Sigmoid colon (tissue), 7 donors: ENCODE results near the gene ADISSP. TPM values are rescaled to one million over a fixed set of nuclear protein-coding genes. Genes with fewer than 3 reads are reported as not detected.

Experiments used
- DNase-seq: peaks from one replicate; pipeline ENCODE4 v3.0.0-alpha.2; 2019
- H3K27ac ChIP-seq, 4 donors: fragments of 200-600 bp; sonication (generic); one replicate each; pipeline ENCODE4 v1.5.1; 2016 to 2019; ENCODE audit warnings: mild to moderate bottlenecking in 1 of 4
- H3K27me3 ChIP-seq, 3 donors: fragments of 200-600 bp; sonication (generic); one replicate each; pipeline ENCODE4 v1.5.1; 2019; ENCODE audit warnings: mild to moderate bottlenecking in 1 of 3
- H3K36me3 ChIP-seq, 4 donors: fragments of 200-600 bp; sonication (generic); one replicate each; pipeline ENCODE4 v1.5.1; 2016 to 2019
- H3K4me1 ChIP-seq, 4 donors: fragments of 200-600 bp; sonication (generic); one replicate each; pipeline ENCODE4 v1.5.1; 2017 to 2019
- H3K4me3 ChIP-seq, 4 donors: fragments of 200-600 bp; sonication (generic); one replicate each; pipeline ENCODE4 v1.5.1; 2017 to 2019; ENCODE audit warnings: mild to moderate bottlenecking in 2 of 4, moderate library complexity in 1 of 4
- H3K9me3 ChIP-seq, 4 donors: fragments of 200-600 bp in 3 of 4; sonication (generic) in 3 of 4; one replicate each; pipeline versions ENCODE4 v1.5.1 to v1.6.1; 2013 to 2019
- EP300 ChIP-seq, 4 donors: sonication (generic); formaldehyde crosslinking; IDR thresholded peaks; one replicate each; pipeline ENCODE4 v1.6.1; 2017; ENCODE audit warnings: antibody characterized with exemption in 4 of 4
- POLR2A ChIP-seq, 2 donors: fragments of 450-650 bp; IDR thresholded peaks; one replicate each; pipeline ENCODE4 v1.6.1; 2016; ENCODE audit warnings: antibody characterized with exemption in 2 of 2, mild to moderate bottlenecking in 2 of 2, moderate library complexity in 2 of 2
- POLR2AphosphoS5 ChIP-seq, 4 donors: sonication (generic); formaldehyde crosslinking; IDR thresholded peaks; one replicate each; pipeline ENCODE4 v1.6.1; 2017; ENCODE audit warnings: antibody characterized with exemption in 4 of 4
- WGBS, 2 donors: extraction: QIAGEN DNeasy Blood & Tissue Kit; methylation state at CpG; one replicate each; pipeline ENCODE4 v1.1.7; 2013; 5-methylcytosine and 5-hydroxymethylcytosine counted together
- intact Hi-C: fragments of 100-400 bp; cut with DNase I; formaldehyde crosslinking; loops from one replicate; pipeline ENCODE4 v1.15.1; 2023
- polyA plus RNA-seq, 3 donors: library from polyadenylated mRNA; stranded (reverse); fragments of 200-250 nt; gene quantifications; one replicate each; pipeline ENCODE4 v1.2.3, GENCODE V29; 2013
- total RNA-seq, 4 donors: library from RNA; depleted of rRNA; stranded (reverse); fragments of >200 nt; gene quantifications; one replicate each; pipeline ENCODE4 v1.1.0, GENCODE V29; 2016
- TF ChIP-seq, protein P1 (sequence below), 4 experiments: fragments of 450-650 bp in 3 of 4; fragments of 200-600 bp in 1 of 4; IDR thresholded peaks; one replicate each; pipeline ENCODE4 v1.5.1; 2016 to 2019; ENCODE audit warnings: antibody characterized with exemption in 4 of 4, mild to moderate bottlenecking in 3 of 4, moderate library complexity in 2 of 4
- donor health status: healthy with polysubstance abuse.
- donor health status: Bipolar disorder and iron deficiency.
- donor health status: healthy.

Gene ADISSP
- total and polyA plus RNA-seq, 7 donors = 15.7 to 116 (median 53.2) TPM

DNA sequence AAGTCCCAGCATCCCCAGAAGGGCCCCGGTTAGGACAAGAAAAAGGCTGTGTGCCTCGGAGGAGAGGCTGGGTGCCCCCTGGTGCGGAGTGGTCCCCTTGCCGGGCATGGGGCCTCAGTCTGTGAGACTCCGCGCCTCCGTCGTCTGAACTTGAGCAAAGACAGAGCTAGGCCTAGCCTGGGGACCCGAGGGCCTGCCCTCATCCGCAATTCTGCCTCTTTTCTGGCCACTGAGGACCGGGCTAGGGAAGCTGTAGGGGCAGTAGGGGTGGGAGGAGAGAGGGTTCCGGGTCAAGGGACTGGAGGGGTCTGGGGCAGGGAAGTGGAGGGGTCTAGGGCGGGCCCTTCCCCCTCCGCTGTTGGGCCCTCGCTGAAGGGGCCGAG, 35.6 kb downstream of the ADISSP start:
- peak; percentile 66 for DNase-seq
- TF ChIP-seq POLR2AphosphoS5 (IDR thresholded peaks at IDR 0.05) (no peak), EP300 (IDR thresholded peaks at IDR 0.05) (no peak), POLR2A (IDR thresholded peaks at IDR 0.05) (no peak)
- TF ChIP-seq, protein P1, sequence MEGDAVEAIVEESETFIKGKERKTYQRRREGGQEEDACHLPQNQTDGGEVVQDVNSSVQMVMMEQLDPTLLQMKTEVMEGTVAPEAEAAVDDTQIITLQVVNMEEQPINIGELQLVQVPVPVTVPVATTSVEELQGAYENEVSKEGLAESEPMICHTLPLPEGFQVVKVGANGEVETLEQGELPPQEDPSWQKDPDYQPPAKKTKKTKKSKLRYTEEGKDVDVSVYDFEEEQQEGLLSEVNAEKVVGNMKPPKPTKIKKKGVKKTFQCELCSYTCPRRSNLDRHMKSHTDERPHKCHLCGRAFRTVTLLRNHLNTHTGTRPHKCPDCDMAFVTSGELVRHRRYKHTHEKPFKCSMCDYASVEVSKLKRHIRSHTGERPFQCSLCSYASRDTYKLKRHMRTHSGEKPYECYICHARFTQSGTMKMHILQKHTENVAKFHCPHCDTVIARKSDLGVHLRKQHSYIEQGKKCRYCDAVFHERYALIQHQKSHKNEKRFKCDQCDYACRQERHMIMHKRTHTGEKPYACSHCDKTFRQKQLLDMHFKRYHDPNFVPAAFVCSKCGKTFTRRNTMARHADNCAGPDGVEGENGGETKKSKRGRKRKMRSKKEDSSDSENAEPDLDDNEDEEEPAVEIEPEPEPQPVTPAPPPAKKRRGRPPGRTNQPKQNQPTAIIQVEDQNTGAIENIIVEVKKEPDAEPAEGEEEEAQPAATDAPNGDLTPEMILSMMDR (IDR thresholded peaks at IDR 0.05) = no peak
- Histone ChIP-seq H3K27ac (peak overlapping the region in 2 of 4 donors; percentile 31 to 74), H3K4me1 (peaks cover 0 to 10% (median 9%) of the 10 kb centered on the region in 4 donors), H3K9me3 (no peaks in the 10 kb centered on the region), H3K27me3 (peaks cover 14 to 35% (median 16%) of the 10 kb centered on the region in 3 donors), H3K36me3 (no peaks in the 10 kb centered on the region), H3K4me3 (peak overlapping the region in 2 of 4 donors; percentile 33 to 44)
- WGBS, 2 donors = 69 to 71% methylated on average over 16 of the region's 16 CpGs
- intact Hi-C loops = no loop called here

DNA sequence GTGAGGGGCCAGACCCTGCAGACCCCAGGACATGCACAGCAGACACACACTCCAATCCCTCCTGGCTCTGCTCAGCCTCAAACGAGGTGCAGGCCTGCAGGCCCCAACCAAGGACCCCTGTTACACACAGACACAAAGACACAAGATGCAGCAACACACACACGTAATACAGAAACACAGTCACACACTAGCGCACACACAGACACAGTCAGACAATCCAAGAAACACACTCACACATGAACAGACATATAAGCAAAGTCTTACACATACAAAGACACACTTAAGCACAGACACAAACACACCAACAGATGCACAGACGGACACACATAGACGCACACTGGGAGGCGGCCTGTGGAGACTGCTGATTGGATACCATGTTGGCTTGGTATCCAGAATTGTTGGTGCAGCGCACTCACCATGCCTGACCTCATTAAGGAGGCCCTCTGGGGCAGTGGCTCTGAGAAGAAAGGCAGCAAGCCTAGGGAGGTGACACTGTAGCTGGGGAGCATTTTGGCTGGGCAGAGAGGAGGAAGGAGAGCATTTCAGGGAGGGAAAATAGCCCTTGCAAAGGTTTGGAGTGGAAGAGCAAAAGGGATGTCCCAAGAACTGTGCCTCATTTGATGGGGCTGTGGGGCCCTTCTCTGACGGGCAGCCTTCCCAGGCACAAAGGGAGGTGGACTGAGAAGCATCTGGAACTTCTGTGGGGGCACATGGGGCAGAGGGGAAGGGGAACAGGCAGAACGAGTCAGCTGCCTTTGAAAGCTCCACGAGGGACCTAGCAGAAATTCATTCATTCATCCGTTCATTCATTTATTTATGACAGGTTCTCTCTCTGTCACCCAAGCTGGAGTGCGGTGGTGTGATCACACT, 36.5 kb downstream of the ADISSP start:
- intact Hi-C loops = no loop called here
- no peak overlapping the region for H3K4me3 ChIP-seq
- H3K4me1 ChIP-seq = peaks cover 0 to 11% (median 9%) of the 10 kb centered on the region in 4 donors
- H3K27ac ChIP-seq = peak overlapping the region in 1 of 4 donors; percentile 20
- 81 to 90% methylated on average over 12 of the region's 12 CpGs for WGBS, 2 donors
- peaks cover 14 to 35% (median 16%) of the 10 kb centered on the region in 3 donors for H3K27me3 ChIP-seq
- TF ChIP-seq, protein P1 (IDR thresholded peaks at IDR 0.05) = no peak
- TF ChIP-seq EP300 (IDR thresholded peaks at IDR 0.05) (no peak), POLR2A (IDR thresholded peaks at IDR 0.05) (no peak), POLR2AphosphoS5 (IDR thresholded peaks at IDR 0.05) (no peak)
- H3K9me3 ChIP-seq = no peaks in the 10 kb centered on the region
- H3K36me3 ChIP-seq = no peaks in the 10 kb centered on the region
- DNase-seq = no peak

DNA sequence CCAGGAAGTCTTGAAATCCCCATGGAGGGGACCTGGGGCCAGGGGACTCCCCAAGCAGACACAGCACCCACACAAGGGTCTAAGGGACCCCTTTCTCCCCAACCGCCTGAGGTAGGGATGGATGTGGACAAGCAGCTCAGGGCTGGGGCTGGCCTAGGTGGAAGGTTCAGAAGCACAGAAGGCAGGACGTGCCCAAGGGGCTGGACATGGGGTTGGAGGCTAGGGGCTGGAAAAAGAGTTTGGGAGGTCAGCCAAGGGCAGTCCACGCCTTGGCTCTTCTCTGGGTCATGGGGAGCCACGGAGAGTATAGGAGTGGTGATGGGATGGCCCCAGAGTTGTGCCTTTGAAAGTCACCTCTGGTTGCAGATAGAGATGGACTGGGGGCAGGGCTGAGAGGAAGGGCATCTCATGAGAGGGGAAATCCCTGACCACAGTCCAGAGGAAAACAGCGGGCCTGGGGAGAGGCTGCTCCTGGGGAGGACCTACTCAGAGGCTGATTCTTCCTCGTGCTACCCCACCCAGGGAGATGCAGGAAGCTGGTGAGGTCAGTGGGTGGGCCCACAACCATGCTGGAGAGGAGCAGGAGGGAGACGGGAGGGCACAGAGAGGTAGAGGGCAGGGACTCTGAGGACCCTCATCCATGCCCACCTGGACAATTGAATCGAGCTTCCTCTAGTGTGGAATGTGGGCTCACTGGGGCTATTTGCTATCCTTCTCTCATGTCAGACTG, 37.6 kb downstream of the ADISSP start:
- peak overlapping the region in 1 of 4 donors; percentile 20 for H3K27ac ChIP-seq
- no peaks in the 10 kb centered on the region for H3K36me3 ChIP-seq
- WGBS, 2 donors = 61 to 73% methylated on average over 8 of the region's 8 CpGs
- peak; percentile 60 for DNase-seq
- peaks cover 0 to 11% (median 9%) of the 10 kb centered on the region in 4 donors for H3K4me1 ChIP-seq
- peaks cover 14 to 35% (median 16%) of the 10 kb centered on the region in 3 donors for H3K27me3 ChIP-seq
- TF ChIP-seq POLR2AphosphoS5 (IDR thresholded peaks at IDR 0.05) (no peak), EP300 (IDR thresholded peaks at IDR 0.05) (no peak)
- H3K4me3 ChIP-seq = no peak overlapping the region
- intact Hi-C loops = no loop called here
- H3K9me3 ChIP-seq = no peaks in the 10 kb centered on the region

DNA sequence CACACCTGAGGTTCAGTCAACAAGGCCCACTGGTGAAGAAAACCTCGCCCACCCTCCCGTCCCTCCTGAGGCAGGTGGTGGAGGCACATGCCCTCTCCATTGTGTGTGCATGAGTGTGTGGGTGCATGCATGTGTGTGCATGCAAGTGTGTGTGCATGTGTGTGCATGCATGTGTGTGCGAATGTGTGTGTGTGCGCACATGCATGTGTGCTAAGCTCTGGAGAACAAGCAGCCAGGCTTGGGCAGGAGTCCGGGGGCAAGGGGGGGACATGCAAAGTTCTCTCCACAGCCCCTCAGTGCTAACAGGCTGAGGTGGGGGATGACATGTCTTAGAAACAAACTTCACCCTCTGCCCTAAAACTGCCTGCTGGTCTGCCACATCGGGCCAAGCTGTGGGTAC, 38.2 kb downstream of the ADISSP start:
- peak overlapping the region in 1 of 4 donors; percentile 41 for H3K27ac ChIP-seq
- no peaks in the 10 kb centered on the region for H3K36me3 ChIP-seq
- H3K4me3 ChIP-seq = no peak overlapping the region
- no peaks in the 10 kb centered on the region for H3K9me3 ChIP-seq
- 90 to 93% methylated on average over 6 of the region's 6 CpGs for WGBS, 2 donors
- intact Hi-C loops = no loop called here
- no peak for DNase-seq
- TF ChIP-seq EP300 (IDR thresholded peaks at IDR 0.05) = no peak
- no peak for TF ChIP-seq POLR2A (IDR thresholded peaks at IDR 0.05)
- no peak for TF ChIP-seq POLR2AphosphoS5 (IDR thresholded peaks at IDR 0.05)
- TF ChIP-seq, protein P1 (IDR thresholded peaks at IDR 0.05) = no peak
- peaks cover 0 to 11% (median 9%) of the 10 kb centered on the region in 4 donors for H3K4me1 ChIP-seq
- peaks cover 14 to 35% (median 16%) of the 10 kb centered on the region in 3 donors for H3K27me3 ChIP-seq

DNA sequence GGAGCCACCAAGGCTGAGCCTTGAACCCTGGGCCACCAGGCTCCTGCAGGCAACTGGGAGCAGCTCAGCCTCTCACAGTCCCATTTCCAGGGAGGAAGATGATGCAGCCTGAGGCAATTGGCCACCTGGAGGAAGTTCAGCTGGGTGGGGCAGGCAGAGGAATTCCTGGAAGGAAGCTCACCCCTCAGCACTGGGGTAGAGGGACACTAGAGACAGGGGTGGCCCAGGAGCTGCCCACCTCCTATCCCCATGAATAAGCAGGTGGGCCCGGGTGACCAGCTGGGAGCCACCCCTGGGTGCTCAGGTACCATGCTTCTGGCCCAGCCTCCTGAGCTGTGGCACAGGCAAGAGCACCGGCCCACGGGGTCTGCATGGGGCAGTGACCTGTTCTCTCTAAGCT, 38.7 kb downstream of the ADISSP start:
- Histone ChIP-seq H3K9me3 (no peaks in the 10 kb centered on the region), H3K36me3 (no peaks in the 10 kb centered on the region), H3K4me3 (no peak overlapping the region), H3K27ac (peak overlapping the region in 1 of 4 donors; percentile 41), H3K27me3 (peaks cover 14 to 35% (median 16%) of the 10 kb centered on the region in 3 donors), H3K4me1 (peaks cover 0 to 11% (median 9%) of the 10 kb centered on the region in 4 donors)
- 77 to 85% methylated on average over 3 of the region's 3 CpGs for WGBS, 2 donors
- peak; percentile 58 for DNase-seq
- intact Hi-C loops = no loop called here
- TF ChIP-seq POLR2A (IDR thresholded peaks at IDR 0.05) (no peak), POLR2AphosphoS5 (IDR thresholded peaks at IDR 0.05) (no peak), EP300 (IDR thresholded peaks at IDR 0.05) (no peak)
- TF ChIP-seq, protein P1 (IDR thresholded peaks at IDR 0.05) = no peak
